Occipital lobe (tissue), 2 donors: Measurements from ENCODE around the gene FSTL4. TPM values are rescaled to one million over a fixed set of nuclear protein-coding genes. Genes with fewer than 3 reads are reported as not detected.
"Not testable (repeated sequence)": the region's sequence is repeated elsewhere in the genome, so short reads cannot be mapped to it uniquely, and the experiment has no call there.

Source experiments
- DNase-seq: peaks from one replicate; lab custom pipeline; 2025; lab: John Stamatoyannopoulos, UW
- total RNA-seq: library from RNA; depleted of rRNA; stranded (reverse); fragments of >200 nt; gene quantifications from one replicate; pipeline ENCODE4 v1.2.3, GENCODE V29; 2014

The FSTL4 gene
- total RNA-seq, 1 donor from 2014 or later: 0.62 TPM

- no peak for DNase-seq
Observed at GRCh38 chr5:133404724-133405123, 207.6 kb downstream of the FSTL4 start.

DNA sequence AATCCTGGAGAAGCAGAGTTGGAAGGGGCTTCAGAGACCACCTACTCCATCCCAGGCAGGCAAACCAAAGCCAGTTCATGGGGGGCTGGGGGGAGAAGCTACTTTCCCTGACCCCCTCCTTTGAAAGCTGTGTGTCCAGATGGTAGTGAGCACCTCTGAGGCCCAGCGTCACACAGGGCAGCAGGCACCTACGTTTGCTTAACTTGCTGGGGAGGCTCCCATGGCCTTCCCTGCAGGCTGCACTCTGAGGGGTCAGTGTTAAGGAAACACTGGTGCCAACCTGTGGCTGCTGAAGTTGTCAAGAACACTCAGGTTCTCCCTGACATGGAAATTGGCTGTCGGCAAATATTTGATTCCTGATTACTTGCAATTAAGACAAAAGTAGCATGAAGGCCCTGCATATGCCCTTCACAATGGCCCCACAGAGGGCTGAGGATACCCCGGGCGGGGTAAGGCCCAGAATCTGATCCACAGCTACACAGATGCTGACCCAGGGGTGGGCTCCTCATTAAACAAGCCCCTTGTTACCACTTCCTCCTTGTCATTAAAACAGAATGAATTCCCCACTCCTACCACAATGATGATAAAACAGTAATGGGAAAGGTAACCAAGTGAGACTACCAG lies 208.5 kb downstream of the FSTL4 start:
- no peak for DNase-seq

GRCh38 chr5:133402775-133403174 lies 209.6 kb downstream of the FSTL4 start:
- no peak for DNase-seq

DNA sequence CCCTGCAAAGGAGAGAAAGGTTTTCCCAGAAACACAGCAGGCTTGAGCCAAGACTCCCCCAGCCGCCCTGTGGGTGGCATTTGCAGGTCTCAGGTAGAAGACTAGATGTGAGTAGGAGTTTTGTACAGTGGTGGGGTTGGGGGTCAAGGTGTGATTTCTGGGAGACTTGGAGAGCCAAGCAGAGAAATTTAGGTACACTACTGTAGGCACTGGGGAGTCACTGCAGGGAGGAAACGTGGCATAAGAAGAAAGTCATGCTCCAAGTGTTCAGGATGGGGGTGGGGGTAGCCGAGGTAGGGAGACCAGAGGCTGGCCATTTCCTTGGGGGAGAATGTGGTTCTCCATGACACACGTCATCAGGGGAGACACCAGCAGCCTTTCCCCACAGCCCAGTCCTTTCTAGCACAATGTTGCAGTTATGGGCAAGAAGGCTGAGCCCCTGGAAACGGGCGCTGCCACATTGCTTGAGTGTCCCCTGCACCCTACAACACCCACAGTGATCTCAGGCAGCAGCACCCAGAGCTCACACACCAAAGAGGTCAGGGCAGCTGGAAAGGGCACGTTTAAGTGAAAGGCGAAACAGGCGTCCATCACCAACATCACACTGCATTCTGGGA lies 210.5 kb downstream of the FSTL4 start:
- DNase-seq: no peak

GRCh38 chr5:133400831-133401351 lies 211.4 kb downstream of the FSTL4 start:
- DNase-seq: no peak

DNA sequence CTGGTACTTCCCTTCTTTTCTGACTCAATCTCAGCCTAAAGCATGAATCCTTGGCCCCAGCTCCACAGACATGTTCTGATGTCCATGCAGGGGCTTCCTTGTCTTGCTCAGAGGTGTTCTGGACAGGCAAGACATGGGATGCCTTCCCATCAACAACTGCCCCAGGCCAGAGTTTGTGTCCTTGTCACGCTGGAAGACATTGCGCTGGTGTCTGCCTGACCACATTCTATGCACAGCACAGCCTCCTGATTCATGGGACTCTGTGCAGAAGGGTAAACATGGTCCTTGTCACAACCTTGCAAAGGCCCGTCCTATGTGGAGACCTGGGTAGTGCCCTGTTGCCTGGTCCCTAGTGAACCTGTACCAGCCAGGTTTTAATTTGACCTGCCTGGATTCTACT lies 212.2 kb downstream of the FSTL4 start:
- DNase-seq: no peak

- DNase-seq: no peak
Observed at GRCh38 chr5:133399247-133399891, 213.0 kb downstream of the FSTL4 start.

GRCh38 chr5:133398646-133399101 lies 213.7 kb downstream of the FSTL4 start:
- DNase-seq: no peak

GRCh38 chr5:133397990-133398645 lies 214.2 kb downstream of the FSTL4 start:
- no peak for DNase-seq

GRCh38 chr5:133397348-133397747 lies 215.0 kb downstream of the FSTL4 start:
- DNase-seq: no peak

GRCh38 chr5:133396814-133397213 lies 215.5 kb downstream of the FSTL4 start:
- no peak for DNase-seq

- DNase-seq: no peak
Observed at GRCh38 chr5:133396187-133396741, 216.1 kb downstream of the FSTL4 start.

DNA sequence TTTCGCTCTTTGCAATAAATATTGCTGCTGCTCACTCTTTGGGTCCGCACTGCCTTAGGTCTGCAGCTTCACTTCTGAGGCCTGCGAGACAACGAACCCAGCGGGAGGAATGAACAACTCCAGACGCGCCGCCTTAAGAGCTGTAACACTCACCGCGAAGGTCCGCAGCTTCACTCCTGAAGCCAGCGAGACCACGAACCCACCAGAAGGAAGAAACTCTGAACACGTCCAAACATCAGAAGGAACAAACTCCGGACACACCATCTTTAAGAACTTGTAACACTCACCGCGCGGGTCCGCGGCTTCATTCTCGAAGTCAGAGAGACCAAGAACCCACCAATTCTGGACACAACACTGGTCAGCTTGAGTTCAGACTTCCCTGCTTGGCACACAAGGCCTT lies 217.1 kb downstream of the FSTL4 start:
- not testable (repeated sequence) for DNase-seq

DNA sequence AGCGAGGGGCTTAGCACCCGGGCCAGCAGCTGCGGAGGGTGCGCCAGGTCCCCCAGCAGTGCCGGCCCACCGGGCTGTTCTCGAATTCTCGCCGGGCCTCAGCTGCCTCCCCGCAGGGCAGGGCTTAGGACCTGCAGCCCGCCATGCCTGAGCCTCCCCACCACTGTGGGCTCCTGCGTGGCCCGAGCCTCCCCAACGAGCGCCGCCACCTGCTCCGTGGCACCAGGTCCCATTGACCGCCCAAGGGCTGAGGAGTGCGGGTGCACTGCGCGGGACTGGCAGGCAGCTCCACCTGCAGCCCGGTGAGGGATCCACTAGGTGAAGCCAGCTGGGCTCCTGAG lies 217.9 kb downstream of the FSTL4 start:
- DNase-seq: not testable (repeated sequence)

DNA sequence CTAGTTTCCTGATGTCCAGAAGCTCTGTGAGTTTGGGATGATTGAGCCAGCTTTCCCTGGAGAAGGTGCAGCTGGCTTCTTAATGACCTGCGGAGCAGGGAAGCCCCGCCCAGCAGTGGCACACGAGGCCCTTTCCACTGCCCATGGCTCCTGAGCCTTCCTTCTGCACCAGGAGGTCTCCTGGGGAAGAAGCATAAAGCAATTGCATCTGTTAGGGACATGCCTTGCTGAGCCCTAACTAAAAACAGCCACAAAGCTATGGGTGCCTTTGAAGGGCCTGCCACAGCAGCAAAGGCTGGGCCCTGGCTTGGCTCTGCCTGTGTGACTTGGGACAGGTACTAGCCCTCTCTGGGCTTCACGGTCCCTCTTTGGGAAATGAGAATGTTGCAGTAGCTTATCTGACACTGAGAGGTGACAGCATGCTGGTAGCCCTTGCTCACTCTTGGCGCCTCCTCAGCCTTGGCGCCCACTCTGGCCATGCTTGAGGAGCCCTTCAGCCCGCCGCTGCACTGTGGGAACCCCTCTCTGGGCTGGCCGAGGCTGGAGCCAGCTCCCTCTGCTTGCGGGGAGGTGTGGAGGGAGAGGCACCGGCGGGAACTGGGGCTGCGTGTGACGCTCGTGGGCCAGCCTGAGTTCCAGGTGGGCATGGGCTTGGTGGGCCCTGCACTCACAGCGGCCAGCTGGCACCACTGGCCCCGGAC lies 218.4 kb downstream of the FSTL4 start:
- no peak for DNase-seq

GRCh38 chr5:133392448-133392847 lies 219.9 kb downstream of the FSTL4 start:
- no peak for DNase-seq

DNA sequence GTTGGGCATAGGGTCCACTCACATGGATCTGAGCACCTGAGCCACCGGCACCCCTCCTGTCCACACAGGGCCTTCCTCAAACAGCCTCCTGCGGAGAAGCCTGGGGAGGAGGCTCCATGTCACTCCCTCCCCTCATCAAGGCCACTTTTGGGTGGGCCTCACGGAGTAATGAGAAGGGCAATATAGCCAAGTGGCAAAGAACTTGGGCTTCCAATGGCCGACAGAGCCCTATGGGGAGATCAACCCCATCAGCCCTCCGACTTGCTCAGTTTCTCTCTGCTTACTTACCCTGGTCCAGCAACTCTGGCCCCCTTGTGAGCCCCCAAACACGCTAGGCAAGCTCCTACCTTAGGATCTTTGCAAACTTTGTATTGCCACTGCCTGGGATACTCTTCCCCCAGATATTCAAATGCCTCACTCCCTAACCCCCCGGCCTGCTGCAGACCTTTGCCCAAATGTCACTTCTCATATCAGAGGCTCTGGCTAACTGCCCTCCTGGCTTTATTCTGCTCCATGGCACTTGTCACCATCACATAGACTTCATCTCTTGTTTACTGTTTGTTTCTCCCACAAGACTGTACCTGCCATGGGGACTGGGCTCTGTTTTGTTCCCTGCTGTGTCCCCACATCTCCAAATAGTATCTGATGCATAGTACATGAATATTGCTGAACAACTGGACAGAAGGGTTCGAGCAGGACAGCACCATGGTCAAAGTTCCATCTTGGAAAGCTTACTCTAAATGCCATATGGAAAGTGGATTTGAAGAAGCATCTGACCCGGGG lies 220.8 kb downstream of the FSTL4 start:
- no peak for DNase-seq

- DNase-seq: no peak
Observed at GRCh38 chr5:133390416-133391353, 221.7 kb downstream of the FSTL4 start.

DNA sequence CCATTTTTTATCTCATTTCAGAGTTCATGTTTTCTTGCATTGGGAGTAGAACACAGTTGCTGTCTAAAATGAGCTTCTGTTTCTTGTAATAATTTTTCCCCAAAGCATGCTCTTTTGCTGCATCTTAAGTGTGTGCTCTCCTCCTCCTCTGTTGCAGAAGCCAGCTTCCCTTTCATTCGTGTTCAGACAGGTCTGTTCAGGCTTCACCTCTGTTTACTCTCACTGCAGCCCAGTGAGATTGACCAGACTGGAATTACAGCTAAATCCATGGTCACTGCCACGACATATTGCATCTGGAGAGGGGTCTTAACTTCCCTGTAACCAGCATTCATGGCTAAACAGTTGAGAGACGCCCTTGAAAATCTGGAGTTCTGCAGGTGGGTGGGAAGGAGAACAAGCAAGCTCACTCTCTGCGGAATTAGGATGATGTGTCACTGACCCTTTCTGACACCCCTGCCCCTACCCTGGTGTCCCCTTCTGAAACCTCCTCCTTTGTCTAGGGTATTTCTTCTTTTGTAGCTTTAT lies 223.2 kb downstream of the FSTL4 start:
- DNase-seq: no peak
